ENCODE results near the gene PTEN.

The PTEN gene

GRCh38 chr10:87976101-87976743 lies 112.8 kb downstream of the PTEN start:
- no peak for DNase-seq (ENCODE audit: low spot score)

- no peak for DNase-seq (ENCODE audit: low spot score)
Measured at GRCh38 chr10:87978166-87978565, 114.7 kb downstream of the PTEN start.

DNA sequence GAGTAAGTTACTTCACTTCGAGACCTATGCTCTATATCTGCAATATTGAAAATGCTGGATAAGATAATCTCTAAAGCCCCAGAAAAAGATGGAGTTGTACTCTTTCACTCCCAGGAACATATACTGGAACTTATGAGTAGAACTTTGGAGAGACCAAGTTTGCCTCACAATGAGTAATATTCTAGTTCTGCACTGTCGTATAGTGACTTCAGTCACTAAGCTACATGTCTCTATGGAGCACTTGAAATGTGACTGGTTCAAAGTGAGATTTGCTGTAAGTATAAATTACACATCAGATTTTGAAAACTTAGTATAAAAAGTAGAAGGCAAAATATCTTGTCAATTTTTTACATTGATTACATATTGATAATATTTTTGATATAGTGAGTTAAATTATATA lies 116.4 kb downstream of the PTEN start:
- no peak for DNase-seq (ENCODE audit: low spot score)

DNA sequence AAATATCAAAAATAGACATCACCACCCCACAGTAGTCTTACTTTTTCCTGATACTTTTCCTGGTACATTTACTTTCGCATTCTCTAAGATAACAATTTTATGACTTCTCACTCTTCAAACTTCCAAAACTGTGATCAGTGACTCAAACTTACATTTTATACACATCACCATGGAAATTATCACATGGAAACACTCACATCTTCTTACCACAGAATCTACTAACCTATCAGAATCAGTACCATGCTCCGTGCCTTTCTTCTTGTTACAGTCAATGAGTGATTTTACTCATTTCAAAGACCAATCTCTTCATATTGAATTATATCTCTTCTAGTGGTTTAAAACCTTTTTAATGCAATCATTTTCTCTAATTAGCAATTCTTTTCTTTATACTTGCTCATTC lies 120.3 kb downstream of the PTEN start:
- DNase-seq (ENCODE audit: low spot score): no peak

- DNase-seq (ENCODE audit: low spot score): no peak
Measured at GRCh38 chr10:87987206-87987605, 123.8 kb downstream of the PTEN start.

GRCh38 chr10:87991946-87992345 lies 128.5 kb downstream of the PTEN start:
- peak; percentile 30 for DNase-seq (ENCODE audit: low spot score)

DNA sequence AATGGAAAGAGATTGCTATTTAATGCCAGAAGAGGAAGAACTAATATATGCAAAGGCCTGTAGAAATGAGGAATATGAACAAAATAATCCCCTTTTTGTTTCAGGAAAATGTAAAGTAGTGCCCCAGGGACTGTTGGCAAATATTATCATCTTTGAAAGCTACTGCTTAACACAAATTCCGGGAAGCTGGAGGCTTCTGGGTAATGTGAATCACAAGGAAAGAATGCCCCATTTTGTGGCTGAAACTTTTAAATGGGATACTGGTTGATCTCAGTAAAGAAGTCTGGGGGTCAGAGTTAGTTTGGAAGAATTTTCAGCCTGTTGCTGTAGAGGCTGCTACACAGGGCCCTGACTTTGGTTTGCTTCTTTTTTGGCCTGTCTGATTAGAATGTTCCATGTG lies 141.0 kb downstream of the PTEN start:
- DNase-seq (ENCODE audit: low spot score): peak; percentile 51

GRCh38 chr10:88006261-88006660 lies 142.8 kb downstream of the PTEN start:
- no peak for DNase-seq (ENCODE audit: low spot score)

DNA sequence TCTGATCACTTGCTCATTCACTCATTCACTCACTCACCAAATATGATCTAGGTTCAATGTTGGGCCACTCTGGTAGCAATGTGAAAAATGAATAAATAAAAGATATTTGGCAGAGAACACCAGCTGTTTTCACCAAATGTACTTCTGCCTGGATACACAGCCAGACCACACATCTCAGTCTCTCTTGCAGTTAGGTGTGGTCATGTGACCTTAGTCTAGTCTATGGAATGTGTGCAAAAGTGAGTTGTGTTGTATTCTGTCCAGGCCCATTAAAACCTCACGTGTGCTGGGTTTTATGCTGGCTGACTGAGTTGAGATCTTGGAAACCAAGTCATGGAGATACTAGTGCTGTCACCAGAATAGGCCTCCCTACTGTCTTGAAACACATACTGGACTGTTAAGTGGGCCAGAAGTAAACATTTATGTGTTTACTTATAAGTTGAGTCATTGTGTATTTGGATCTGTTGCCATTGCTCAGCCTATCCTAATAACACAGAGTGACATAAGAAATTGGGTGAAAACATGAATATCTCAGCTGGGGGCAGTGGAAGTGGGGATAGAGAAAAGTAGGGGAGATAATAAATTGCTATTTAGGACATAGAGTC lies 145.5 kb downstream of the PTEN start:
- no peak for DNase-seq (ENCODE audit: low spot score)

DNA sequence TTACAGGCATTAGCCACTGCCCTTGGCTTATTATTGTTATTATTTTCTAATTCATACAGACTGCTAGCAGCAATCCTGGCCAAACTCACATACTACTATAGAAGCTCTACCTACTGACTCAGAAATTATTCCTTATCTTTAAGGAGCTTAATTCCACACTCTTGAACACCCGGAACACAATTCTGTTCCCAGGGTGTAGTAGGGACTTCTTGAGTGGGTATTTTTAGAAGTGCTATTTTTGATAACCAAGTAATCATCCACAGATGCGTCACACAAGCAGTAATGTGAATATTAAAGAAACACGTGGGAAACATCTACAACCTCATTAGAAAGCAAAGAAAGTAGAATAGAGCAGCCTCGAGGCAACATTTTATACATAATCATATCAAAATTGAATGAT lies 149.2 kb downstream of the PTEN start:
- peak; percentile 29 for DNase-seq (ENCODE audit: low spot score)

GRCh38 chr10:88017781-88018180 lies 154.4 kb downstream of the PTEN start:
- DNase-seq (ENCODE audit: low spot score): peak; percentile 53

- no peak for DNase-seq (ENCODE audit: low spot score)
Measured at GRCh38 chr10:88019753-88020152, 156.3 kb downstream of the PTEN start.
